ENCODE data around the gene C1QTNF7. TPM values are rescaled to one million over a fixed set of nuclear protein-coding genes. Genes with fewer than 3 reads are reported as not detected.

The C1QTNF7 gene
- total RNA-seq, 1 donor from 2014 or later, result 12.0 TPM

- no peaks in the 10 kb centered on the region for H3K9me3 ChIP-seq
- no peak overlapping the region for H3K4me3 ChIP-seq
- H3K27me3 ChIP-seq, result no peaks in the 10 kb centered on the region
- no peak for TF ChIP-seq CTCF (IDR thresholded peaks at IDR 0.05)
- TF ChIP-seq POLR2A (IDR thresholded peaks at IDR 0.05), result no peak
- peak; percentile 16 to 89 for TF ChIP-seq POLR2AphosphoS5 (IDR thresholded peaks at IDR 0.05; ENCODE audit: insufficient read depth in 1 of 2, low read depth in 1 of 2)
- peak overlapping the region; percentile 65 for H3K27ac ChIP-seq
- DNase-seq (ENCODE audit: extremely low spot score in 2 of 2), result peak in 1 of 2 donors; percentile 95
- peaks cover 51% of the 10 kb centered on the region for H3K4me1 ChIP-seq
- intact Hi-C loops (cut with DNase I), result no loop called here
- no peaks in the 10 kb centered on the region for H3K36me3 ChIP-seq
These were observed 27.5 kb downstream of the C1QTNF7 start for GRCh38 chr4:15455290-15455689.

- no peak for TF ChIP-seq POLR2A (IDR thresholded peaks at IDR 0.05)
- peak in 1 of 2 donors; percentile 52 for TF ChIP-seq POLR2AphosphoS5 (IDR thresholded peaks at IDR 0.05; ENCODE audit: insufficient read depth in 1 of 2, low read depth in 1 of 2)
- TF ChIP-seq CTCF (IDR thresholded peaks at IDR 0.05), result peak; percentile 54 to 78 (median 69)
- Histone ChIP-seq H3K9me3 (no peaks in the 10 kb centered on the region), H3K27me3 (no peaks in the 10 kb centered on the region), H3K4me3 (no peak overlapping the region), H3K4me1 (peaks cover 29% of the 10 kb centered on the region), H3K27ac (peak overlapping the region; percentile 65), H3K36me3 (no peaks in the 10 kb centered on the region)
- intact Hi-C loops (cut with DNase I), result loop anchor here (2.0 kb wide), 1 partner anchor 225 kb away; no protein-coding TSS in a partner anchor
- no peak for DNase-seq (ENCODE audit: extremely low spot score in 2 of 2)
These were observed 29.8 kb downstream of the C1QTNF7 start for GRCh38 chr4:15457406-15458201.

GRCh38 chr4:15458616-15459015 lies 30.8 kb downstream of the C1QTNF7 start:
- Histone ChIP-seq H3K27me3 (no peaks in the 10 kb centered on the region), H3K36me3 (no peaks in the 10 kb centered on the region), H3K27ac (no peak overlapping the region), H3K4me1 (peaks cover 26% of the 10 kb centered on the region), H3K4me3 (no peak overlapping the region), H3K9me3 (no peaks in the 10 kb centered on the region)
- TF ChIP-seq POLR2A (IDR thresholded peaks at IDR 0.05) (no peak), CTCF (IDR thresholded peaks at IDR 0.05) (no peak), POLR2AphosphoS5 (IDR thresholded peaks at IDR 0.05; ENCODE audit: insufficient read depth in 1 of 2, low read depth in 1 of 2) (no peak)
- DNase-seq (ENCODE audit: extremely low spot score in 2 of 2), result no peak
- intact Hi-C loops (cut with DNase I), result loop anchor here (2.0 kb wide), 1 partner anchor 226 kb away; no protein-coding TSS in a partner anchor

GRCh38 chr4:15459706-15460105 lies 31.9 kb downstream of the C1QTNF7 start:
- intact Hi-C loops (cut with DNase I), result loop anchor here (2.0 kb wide), 1 partner anchor 227 kb away; no protein-coding TSS in a partner anchor
- H3K27me3 ChIP-seq, result no peaks in the 10 kb centered on the region
- TF ChIP-seq POLR2A (IDR thresholded peaks at IDR 0.05), result no peak
- no peak for TF ChIP-seq CTCF (IDR thresholded peaks at IDR 0.05)
- no peak for TF ChIP-seq POLR2AphosphoS5 (IDR thresholded peaks at IDR 0.05; ENCODE audit: insufficient read depth in 1 of 2, low read depth in 1 of 2)
- H3K36me3 ChIP-seq, result no peaks in the 10 kb centered on the region
- DNase-seq (ENCODE audit: extremely low spot score in 2 of 2), result no peak
- H3K4me1 ChIP-seq, result peaks cover 26% of the 10 kb centered on the region
- H3K27ac ChIP-seq, result peak overlapping the region; percentile 48
- H3K4me3 ChIP-seq, result no peak overlapping the region
- H3K9me3 ChIP-seq, result no peaks in the 10 kb centered on the region

GRCh38 chr4:15466596-15466995 lies 38.8 kb downstream of the C1QTNF7 start:
- Histone ChIP-seq H3K36me3 (no peaks in the 10 kb centered on the region), H3K27ac (no peak overlapping the region), H3K4me3 (no peak overlapping the region), H3K27me3 (no peaks in the 10 kb centered on the region), H3K9me3 (no peaks in the 10 kb centered on the region), H3K4me1 (peaks cover 23% of the 10 kb centered on the region)
- intact Hi-C loops (cut with DNase I), result no loop called here
- no peak for DNase-seq (ENCODE audit: extremely low spot score in 2 of 2)
- TF ChIP-seq POLR2A (IDR thresholded peaks at IDR 0.05) (no peak), CTCF (IDR thresholded peaks at IDR 0.05) (no peak), POLR2AphosphoS5 (IDR thresholded peaks at IDR 0.05; ENCODE audit: insufficient read depth in 1 of 2, low read depth in 1 of 2) (no peak)

All from vagina (tissue), 2 donors.